CD14-positive monocyte (primary cell): Measurements from ENCODE around the gene OTUD7B. TPM values are rescaled to one million over a fixed set of nuclear protein-coding genes. Genes with fewer than 3 reads are reported as not detected.

Experiments used
- DNase-seq, 3 donors: peaks; one replicate each; pipeline ENCODE4 v3.0.0-alpha.2; 2011 to 2022
- H2AFZ ChIP-seq: 2 replicates; pipeline ENCODE4 v1.6.0; 2012; ENCODE audit warnings: mild to moderate bottlenecking, low read depth, low read length, inconsistent platforms; ENCODE audit not compliant: insufficient read depth, poor library complexity, severe bottlenecking
- H3K27ac ChIP-seq, 2 donors: 1 replicate in 1 of 2; 2 replicates in 1 of 2; pipeline ENCODE4 v1.5.1; 2012 to 2013; ENCODE audit warnings: low read length in 2 of 2, control low read depth in 1 of 2, inconsistent platforms in 1 of 2, low read depth in 1 of 2, mild to moderate bottlenecking in 1 of 2
- H3K27me3 ChIP-seq, 2 donors: one replicate each; pipeline versions ENCODE4 v1.6.0 to v1.6.1; 2011 to 2013; ENCODE audit warnings: low read length in 2 of 2; ENCODE audit not compliant: control insufficient read depth in 2 of 2, insufficient read depth in 2 of 2
- H3K36me3 ChIP-seq, 2 donors: replicated peaks in 1 of 2; 1 replicate in 1 of 2; 2 replicates in 1 of 2; pipeline versions ENCODE4 v1.5.1 to v1.6.1; 2012 to 2013; ENCODE audit warnings: low read length in 2 of 2, control low read depth in 1 of 2, inconsistent platforms in 1 of 2, mild to moderate bottlenecking in 1 of 2; ENCODE audit not compliant: insufficient read depth in 2 of 2, control insufficient read depth in 1 of 2
- H3K4me1 ChIP-seq, 2 donors: 1 replicate in 1 of 2; 2 replicates in 1 of 2; pipeline versions ENCODE4 v1.5.1 to v1.6.1; 2012 to 2013; ENCODE audit warnings: low read length in 2 of 2, control low read depth in 1 of 2, inconsistent platforms in 1 of 2, mild to moderate bottlenecking in 1 of 2, moderate library complexity in 1 of 2; ENCODE audit not compliant: insufficient read depth in 2 of 2, control insufficient read depth in 1 of 2
- H3K4me2 ChIP-seq: replicated peaks from 2 replicates; pipeline ENCODE3; 2012; ENCODE audit warnings: low read length, moderate library complexity, mild to moderate bottlenecking; ENCODE audit not compliant: poor library complexity, severe bottlenecking; ENCODE audit errors: extremely low read depth
- H3K4me3 ChIP-seq, 3 experiments: fragments of 200-600 bp in 1 of 3; sonication (generic) in 1 of 3; replicated peaks in 1 of 3; 1 replicate in 2 of 3; 2 replicates in 1 of 3; pipeline ENCODE4 v1.5.1; 2011 to 2013; ENCODE audit warnings: low read length in 3 of 3, mild to moderate bottlenecking in 3 of 3, control low read depth in 2 of 3, low read depth in 2 of 3, inconsistent platforms in 1 of 3, moderate library complexity in 1 of 3
- H3K79me2 ChIP-seq: 2 replicates; pipeline ENCODE4 v1.6.0; 2012; ENCODE audit warnings: mild to moderate bottlenecking, control low read depth, inconsistent platforms, low read length, moderate library complexity; ENCODE audit not compliant: insufficient read depth
- H3K9ac ChIP-seq: 2 replicates; pipeline ENCODE4 v1.6.0; 2017; ENCODE audit warnings: low read length, mild to moderate bottlenecking; ENCODE audit not compliant: insufficient read depth, poor library complexity, severe bottlenecking
- H3K9me3 ChIP-seq, 2 donors: replicated peaks in 1 of 2; 1 replicate in 1 of 2; 2 replicates in 1 of 2; pipeline versions ENCODE4 v1.5.1 to v1.6.1; 2012 to 2013; ENCODE audit warnings: low read length in 2 of 2, control low read depth in 1 of 2; ENCODE audit not compliant: control insufficient read depth in 1 of 2, insufficient read depth in 1 of 2
- H4K20me1 ChIP-seq: 2 replicates; pipeline ENCODE4 v1.6.0; 2012; ENCODE audit warnings: mild to moderate bottlenecking, low read length, control low read depth, moderate library complexity; ENCODE audit not compliant: insufficient read depth
- H3K27ac Mint-ChIP-seq, 7 donors: one replicate each; pipeline ENCODE4 v1.8.0; 2020; ENCODE audit warnings: mild to moderate bottlenecking in 7 of 7, mixed read lengths in 7 of 7, moderate library complexity in 6 of 7, inconsistent platforms in 2 of 7
- H3K27me3 Mint-ChIP-seq, 3 donors: one replicate each; pipeline ENCODE4 v1.8.0; 2021 to 2022; ENCODE audit warnings: low read depth in 3 of 3, mild to moderate bottlenecking in 3 of 3, mixed read lengths in 3 of 3, moderate library complexity in 3 of 3, inconsistent platforms in 1 of 3
- H3K36me3 Mint-ChIP-seq, 2 donors: one replicate each; pipeline ENCODE4 v1.8.0; 2020; ENCODE audit warnings: mixed read lengths in 2 of 2, inconsistent platforms in 1 of 2, mild to moderate bottlenecking in 1 of 2
- H3K4me1 Mint-ChIP-seq: one replicate; pipeline ENCODE4 v1.8.0; 2020; ENCODE audit warnings: mild to moderate bottlenecking, mixed read lengths
- H3K4me3 Mint-ChIP-seq, 2 donors: one replicate each; pipeline ENCODE4 v1.8.0; 2020; ENCODE audit warnings: mild to moderate bottlenecking in 2 of 2, mixed read lengths in 2 of 2, moderate library complexity in 1 of 2
- H3K9me3 Mint-ChIP-seq, 7 donors: one replicate each; pipeline ENCODE4 v1.8.0; 2020 to 2022; ENCODE audit warnings: mixed read lengths in 7 of 7, mild to moderate bottlenecking in 6 of 7, moderate library complexity in 6 of 7, inconsistent platforms in 2 of 7
- CTCF ChIP-seq: fragments of 200-600 bp; IDR thresholded peaks from one replicate; pipeline ENCODE4 v1.8.0; 2022; ENCODE audit warnings: antibody characterized with exemption, mild to moderate bottlenecking
- WGBS: methylation state at CpG from one replicate; pipeline ENCODE4 v1.1.5; 2013; ENCODE audit warnings: missing lambda C conversion rate; ENCODE audit not compliant: insufficient coverage; 5-methylcytosine and 5-hydroxymethylcytosine counted together
- intact Hi-C, 2 donors: fragments of 100-400 bp; cut with micrococcal nuclease; formaldehyde crosslinking; loops; one replicate each; pipeline versions ENCODE4 v1.15.0 to v1.15.1; 2023
- polyA plus RNA-seq, 3 donors: library from polyadenylated mRNA; depleted of rRNA in 1 of 3; unstranded in 2 of 3; stranded (reverse) in 1 of 3; fragments of 300-500 nt in 2 of 3; fragments of >200 nt in 1 of 3; fragmentation: Illumina TruSeq in 2 of 3; gene quantifications; 1 replicate in 2 of 3; 2 replicates in 1 of 3; pipeline ENCODE4 v1.2.3, GENCODE V29; 2012 to 2021

Gene OTUD7B
- polyA plus RNA-seq, 3 donors = 0.03 TPM; not detected in 2

DNA sequence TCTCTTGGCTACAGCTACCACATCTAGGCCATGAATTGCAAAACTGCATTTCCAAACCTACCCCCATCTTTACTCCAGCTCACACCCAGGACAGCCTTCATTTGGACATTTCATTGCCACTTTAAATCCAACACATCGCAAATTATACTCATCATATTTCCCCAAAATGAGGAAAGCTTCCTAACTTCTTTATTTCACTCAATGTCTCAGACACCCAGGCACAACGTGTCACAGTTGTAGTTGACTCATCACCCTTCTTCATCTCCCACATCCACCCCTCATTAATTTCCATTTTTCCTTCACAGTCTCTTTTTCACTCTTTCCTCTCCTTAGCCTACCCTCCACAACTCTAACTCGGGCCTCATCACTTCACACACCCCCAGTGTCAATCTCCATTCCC, 6.7 kb downstream of the OTUD7B start:
- Histone ChIP-seq H3K4me1 (no peaks in the 10 kb centered on the region), H2AFZ (no peak overlapping the region), H3K4me2 (no peak overlapping the region), H3K9me3 (peaks cover 0 to 15% of the 10 kb centered on the region in 2 donors), H3K27me3 (peaks cover 95 to 99% of the 10 kb centered on the region in 2 donors), H4K20me1 (peaks cover 18% of the 10 kb centered on the region), H3K79me2 (no peaks in the 10 kb centered on the region), H3K36me3 (no peaks in the 10 kb centered on the region), H3K4me3 (no peak overlapping the region), H3K9ac (no peak overlapping the region), H3K27ac (no peak overlapping the region)
- intact Hi-C loops = loop anchor here in 1 of 2 donors (2.0 kb wide), 1 partner anchor 13 kb away; no protein-coding TSS in a partner anchor
- H3K36me3 Mint-ChIP-seq = peaks cover 0 to 13% of the 10 kb centered on the region in 2 donors
- H3K27ac Mint-ChIP-seq = no peak overlapping the region
- DNase-seq = peak in 2 of 3 donors; percentile 18 to 62
- no peak for TF ChIP-seq CTCF
- H3K4me1 Mint-ChIP-seq = peaks cover 6% of the 10 kb centered on the region
- H3K4me3 Mint-ChIP-seq = peak overlapping the region in 1 of 2 donors; percentile 72
- H3K27me3 Mint-ChIP-seq = peaks cover 96 to 98% (median 97%) of the 10 kb centered on the region in 3 donors
- 73% methylated on average over 3 of the region's 3 CpGs for WGBS
- peaks cover 0 to 15% (median 4%) of the 10 kb centered on the region in 7 donors for H3K9me3 Mint-ChIP-seq

DNA sequence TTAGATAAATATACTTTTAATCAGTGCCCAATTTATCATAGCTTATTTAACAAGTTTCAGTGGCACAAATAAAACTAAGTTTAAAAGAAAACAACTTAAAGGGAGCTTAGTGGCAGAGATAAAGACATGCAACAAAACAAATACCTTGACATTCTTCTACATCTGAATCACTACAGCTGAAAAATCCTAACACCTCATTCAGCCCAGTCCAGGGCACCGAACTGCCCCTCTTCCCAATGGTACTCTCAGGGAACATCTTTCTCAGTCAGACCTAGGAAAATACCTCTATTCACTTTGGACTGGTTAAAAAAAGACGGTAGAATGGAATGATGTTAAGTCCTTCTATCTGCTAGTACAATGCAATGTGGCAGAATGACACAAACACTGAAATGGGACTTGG, 8.3 kb downstream of the OTUD7B start:
- Mint-ChIP-seq H3K9me3 (peaks cover 0 to 15% (median 7%) of the 10 kb centered on the region in 7 donors), H3K36me3 (peaks cover 0 to 11% of the 10 kb centered on the region in 2 donors), H3K4me3 (peak overlapping the region in 1 of 2 donors; percentile 72), H3K27me3 (peaks cover 90 to 97% (median 95%) of the 10 kb centered on the region in 3 donors), H3K4me1 (peaks cover 18% of the 10 kb centered on the region), H3K27ac (no peak overlapping the region)
- H3K36me3 ChIP-seq = no peaks in the 10 kb centered on the region
- H2AFZ ChIP-seq = no peak overlapping the region
- peaks cover 12 to 13% of the 10 kb centered on the region in 2 donors for H3K4me1 ChIP-seq
- no peak overlapping the region for H3K4me3 ChIP-seq
- H3K9ac ChIP-seq = no peak overlapping the region
- no peak overlapping the region for H3K27ac ChIP-seq
- DNase-seq = no peak
- peaks cover 92 to 93% of the 10 kb centered on the region in 2 donors for H3K27me3 ChIP-seq
- H3K9me3 ChIP-seq = peaks cover 0 to 15% of the 10 kb centered on the region in 2 donors
- H3K4me2 ChIP-seq = no peak overlapping the region
- H3K79me2 ChIP-seq = no peaks in the 10 kb centered on the region
- WGBS = 100% methylated on average over 1 of the region's 2 CpGs
- H4K20me1 ChIP-seq = peaks cover 29% of the 10 kb centered on the region
- intact Hi-C loops = loop anchor here in 1 of 2 donors (2.0 kb wide), 1 partner anchor 15 kb away; no protein-coding TSS in a partner anchor
- TF ChIP-seq CTCF = no peak
